Epithelial cell of proximal tubule (primary cell): Measurements from ENCODE around the gene CUL2. TPM values are rescaled to one million over a fixed set of nuclear protein-coding genes. Genes with fewer than 3 reads are reported as not detected.

Experiments used
- DNase-seq: peaks from one replicate; pipeline ENCODE4 v3.0.0-alpha.2; 2011; ENCODE audit warnings: low read depth
- H3K4me3 ChIP-seq: 2 replicates; pipeline ENCODE4 v1.5.1; 2011; ENCODE audit warnings: low read depth, mild to moderate bottlenecking, low read length
- CTCF ChIP-seq: conservative IDR thresholded peaks from 2 replicates; pipeline ENCODE4 v1.5.1; 2012; ENCODE audit warnings: low read depth, mild to moderate bottlenecking, low read length
- total RNA-seq: library from RNA; depleted of rRNA; stranded (reverse); fragments of >200 nt; gene quantifications from 2 replicates; pipeline ENCODE4 v1.2.3, GENCODE V29; 2015

CUL2 gene
- total RNA-seq, 1 donor from 2014 or later: 24.8 TPM

GRCh38 chr10:35025916-35026315, 64.2 kb downstream of the CUL2 start:
- no peak for DNase-seq
- no peak for TF ChIP-seq CTCF
- no peak overlapping the region for H3K4me3 ChIP-seq

- no peak for DNase-seq
- TF ChIP-seq CTCF: no peak
- no peak overlapping the region for H3K4me3 ChIP-seq
Observed at GRCh38 chr10:35020481-35020880, 69.7 kb downstream of the CUL2 start.

DNA sequence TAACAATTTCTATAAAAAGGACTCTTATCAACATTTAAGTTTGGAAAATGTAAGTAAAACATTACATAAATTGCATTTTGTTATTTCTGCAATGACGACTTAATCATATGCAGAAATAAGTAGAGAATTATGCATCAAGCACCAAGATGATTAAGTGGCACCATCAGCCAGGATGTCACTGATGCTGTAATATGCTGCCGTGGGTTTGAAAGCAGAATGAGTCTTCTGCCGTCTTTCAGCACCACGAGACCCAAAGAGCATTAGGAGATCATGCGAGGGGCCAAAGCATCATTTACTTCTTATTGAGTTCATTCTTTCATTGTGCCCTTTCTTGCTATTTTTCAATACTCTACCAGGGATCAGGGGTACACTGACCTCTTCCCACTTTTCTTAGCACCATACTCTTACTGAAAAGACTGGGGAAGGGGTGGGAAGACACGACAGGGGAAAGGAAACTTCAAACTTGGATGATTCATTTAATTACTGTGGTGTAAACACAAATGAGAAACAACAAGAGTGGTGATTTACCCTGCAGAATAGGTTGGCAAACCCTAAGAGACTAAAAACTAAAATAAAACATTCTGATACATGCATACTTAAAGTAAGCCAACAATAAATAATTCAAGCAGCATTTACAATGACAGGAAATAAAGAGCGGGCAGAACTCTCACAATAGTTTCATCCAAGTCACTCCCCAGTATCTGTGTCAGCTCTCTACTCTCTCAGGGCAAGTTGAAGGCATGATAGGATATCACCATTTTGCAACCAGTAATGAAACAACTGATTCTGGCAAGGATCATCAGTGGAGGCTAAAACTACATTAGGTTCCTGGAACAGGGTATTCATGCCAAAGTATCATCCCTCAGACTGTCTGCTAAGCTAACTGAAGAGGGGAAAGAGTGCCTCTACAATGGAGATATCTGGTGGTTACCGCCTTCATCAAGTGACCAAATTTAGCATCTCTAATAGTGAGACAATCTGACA, 70.8 kb downstream of the CUL2 start:
- no peak for TF ChIP-seq CTCF
- DNase-seq: no peak
- H3K4me3 ChIP-seq: no peak overlapping the region

DNA sequence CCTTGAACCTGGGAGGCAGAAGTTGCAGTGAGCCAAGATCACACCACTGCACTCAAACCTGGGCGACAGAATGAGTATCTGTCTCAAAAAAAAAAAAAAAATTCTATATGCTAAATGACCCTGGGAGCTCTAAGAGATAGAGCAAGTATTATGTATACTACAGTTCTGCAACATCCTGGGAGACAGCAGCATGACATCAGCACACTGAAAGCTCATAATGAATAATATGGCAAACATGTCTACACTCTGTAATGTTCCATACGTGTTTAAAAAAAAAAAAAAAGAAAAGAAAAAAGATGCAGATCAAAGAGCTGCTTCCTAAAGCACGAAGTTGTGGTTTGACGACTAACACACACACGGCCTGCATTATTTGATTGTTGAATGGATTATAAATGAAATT, 72.5 kb downstream of the CUL2 start:
- no peak overlapping the region for H3K4me3 ChIP-seq
- no peak for DNase-seq
- no peak for TF ChIP-seq CTCF

DNA sequence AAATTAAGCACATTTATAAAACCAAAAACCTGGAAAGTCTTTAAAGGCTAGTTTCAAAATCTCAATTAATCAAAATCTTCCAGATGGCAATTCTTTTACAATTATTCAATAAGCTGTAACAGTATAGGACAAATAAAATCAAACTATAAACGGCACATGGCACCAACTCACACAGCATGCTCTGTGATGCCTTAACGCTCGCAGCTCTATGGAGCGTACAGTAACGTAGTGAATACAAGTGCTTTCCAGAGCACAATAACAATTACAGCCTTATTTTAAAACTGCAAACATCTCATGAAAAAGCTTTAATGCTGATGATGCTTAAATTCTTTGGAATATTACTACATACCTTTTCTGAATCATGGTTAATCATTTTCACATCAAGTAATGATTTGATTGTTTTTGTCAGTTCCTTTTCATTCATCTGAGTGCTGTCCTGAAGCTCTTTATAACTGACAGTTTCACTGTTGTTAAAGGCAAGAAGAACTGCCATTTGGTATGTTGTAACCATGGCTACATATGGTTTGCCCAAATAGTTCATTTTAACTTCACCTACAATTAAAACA, 74.2 kb downstream of the CUL2 start:
- TF ChIP-seq CTCF: no peak
- H3K4me3 ChIP-seq: no peak overlapping the region
- no peak for DNase-seq

DNA sequence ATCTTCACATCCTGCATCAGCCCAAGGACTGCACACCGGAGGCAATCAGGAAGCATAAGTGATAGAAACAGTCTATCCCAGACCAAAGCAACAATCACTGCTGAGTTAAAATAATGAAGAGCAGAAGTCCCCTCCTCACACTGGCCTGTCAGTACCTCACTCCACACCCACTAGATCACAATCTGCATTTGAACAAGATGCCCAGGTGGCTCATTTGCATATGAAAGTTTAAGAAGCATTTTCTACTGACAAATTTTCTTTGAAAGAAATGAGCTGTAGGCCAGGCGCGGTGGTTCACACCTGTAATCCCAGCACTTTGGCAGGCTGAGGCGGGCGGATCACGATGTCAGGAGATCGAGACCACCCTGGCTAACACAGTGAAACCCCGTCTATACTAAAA, 77.4 kb downstream of the CUL2 start:
- no peak overlapping the region for H3K4me3 ChIP-seq
- no peak for TF ChIP-seq CTCF
- DNase-seq: no peak

DNA sequence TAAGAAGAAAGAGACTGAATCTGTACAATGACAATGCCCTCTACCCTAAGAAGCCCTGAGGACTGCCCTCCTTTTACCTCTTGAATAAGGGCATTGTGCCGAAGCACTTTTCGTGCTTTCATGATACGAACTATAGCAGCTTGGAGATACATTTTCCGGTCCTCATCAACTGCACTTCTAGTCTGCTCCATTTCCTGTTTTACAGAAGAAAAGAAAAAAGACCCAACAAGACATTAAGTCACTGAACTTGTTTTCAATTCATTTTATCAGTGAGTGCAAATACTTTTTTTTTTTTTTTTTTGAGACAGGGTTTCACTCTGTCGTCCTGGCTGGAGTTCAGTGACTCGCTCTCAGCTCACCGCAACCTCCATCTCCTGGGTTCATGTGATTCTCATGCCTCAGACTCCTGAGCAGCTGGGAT, 78.4 kb downstream of the CUL2 start:
- TF ChIP-seq CTCF: no peak
- no peak overlapping the region for H3K4me3 ChIP-seq
- DNase-seq: no peak
